Stimulated activated CD4-positive, alpha-beta T cell treated with anti-CD3 and anti-CD28 coated beads, Interleukin-1b, Interleukin-23, amount 100 ng/mL, for 4 hours (primary cell): ENCODE results near the gene GLIPR2.
"Not testable (repeated sequence)": the region's sequence is repeated elsewhere in the genome, so short reads cannot be mapped to it uniquely, and the experiment has no call there.

Experiments
- DNase-seq, 2 donors: peaks; one replicate each; pipeline ENCODE4 v3.0.0-alpha.2; 2020; ENCODE audit warnings: low read depth in 2 of 2

GLIPR2 gene

DNA sequence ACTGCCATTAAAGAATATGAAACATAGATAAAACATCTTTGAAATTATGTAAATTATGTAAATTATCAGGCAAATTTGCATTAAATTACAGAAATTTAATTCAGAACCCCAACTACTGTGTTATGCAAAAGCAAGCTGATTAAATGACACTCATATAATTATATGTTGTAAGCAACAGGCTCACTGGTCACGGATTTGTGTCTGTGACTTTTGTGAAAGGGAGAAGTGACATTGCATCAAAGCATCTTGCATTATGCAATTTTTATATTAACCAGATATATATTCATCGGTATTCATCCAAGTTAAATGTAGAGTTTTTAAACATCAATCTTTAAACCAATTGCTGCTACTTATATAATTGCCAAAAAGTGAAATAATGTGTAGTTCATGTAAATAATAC is 13.0 kb upstream of the GLIPR2 start:
- DNase-seq, result no peak

DNA sequence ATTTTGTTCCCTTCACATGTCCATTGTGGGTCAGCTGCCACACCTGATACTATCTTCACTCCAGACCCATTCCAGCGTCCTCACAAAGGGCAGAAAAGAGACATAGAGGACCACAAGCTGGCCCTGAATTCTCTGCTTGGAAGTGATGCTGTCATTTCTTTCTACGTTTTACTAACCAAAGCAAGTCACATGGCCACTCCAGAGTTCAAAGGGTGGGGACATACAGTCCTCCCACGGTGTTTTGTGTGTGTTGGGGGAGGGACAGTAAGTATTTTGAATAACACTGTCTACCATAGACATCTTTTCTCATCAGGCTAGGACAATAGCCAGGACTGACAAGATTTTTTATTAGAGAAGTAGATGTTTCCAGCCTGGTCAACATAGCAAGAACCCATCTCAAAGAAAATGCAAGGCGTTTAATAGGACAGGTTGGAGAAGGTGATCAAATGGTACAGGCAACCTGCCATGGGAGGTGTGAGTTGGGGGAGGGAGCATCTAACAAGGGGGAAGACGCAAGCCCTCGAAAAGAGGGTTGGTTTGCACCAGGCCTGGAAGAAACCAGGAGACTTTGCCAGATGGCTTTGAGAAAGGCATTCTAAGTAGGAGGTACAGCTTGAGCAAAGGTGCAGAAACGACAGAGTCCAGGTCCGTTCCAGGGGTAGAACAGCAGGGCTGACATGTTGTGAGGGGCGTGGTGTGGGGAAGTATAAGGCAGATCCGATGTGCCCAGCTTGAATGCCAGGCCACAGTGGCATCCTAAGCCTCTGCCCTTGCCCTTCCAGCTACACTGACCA is 11.3 kb upstream of the GLIPR2 start:
- no peak for DNase-seq

DNA sequence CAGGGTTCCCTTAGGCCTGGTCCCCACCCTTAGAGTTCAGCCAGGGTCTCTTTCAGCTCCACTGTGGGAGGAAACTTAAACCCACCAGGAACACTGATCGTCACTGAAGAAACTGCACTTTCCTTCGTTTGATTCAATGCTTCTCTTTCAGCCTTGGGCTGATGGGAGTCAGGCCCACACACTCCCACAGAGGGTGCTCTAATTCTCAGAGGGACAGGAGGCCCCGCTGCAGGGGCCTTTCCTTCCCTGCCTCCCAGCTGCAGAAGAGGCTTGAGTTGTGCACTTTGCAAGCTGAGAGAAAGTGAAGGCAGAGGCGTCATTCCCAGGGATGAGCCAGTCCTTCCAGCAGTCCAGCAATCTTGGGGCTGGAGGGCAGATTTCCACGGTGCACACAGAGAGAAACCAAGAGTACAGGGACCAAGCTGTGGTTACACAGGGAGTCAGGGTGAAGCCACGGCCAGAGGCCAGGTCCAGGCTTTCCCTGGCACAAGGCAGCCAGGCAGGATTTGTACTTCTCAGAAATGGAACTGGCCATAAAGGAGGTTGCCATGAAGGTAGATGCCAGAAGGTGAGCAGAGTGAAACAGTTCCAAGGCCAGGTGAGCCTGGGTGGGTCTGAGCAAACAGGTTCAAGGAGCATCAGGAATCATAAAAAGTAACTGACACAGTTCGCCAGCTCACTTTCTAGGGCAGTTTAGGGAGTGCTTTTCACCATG is 10.4 kb upstream of the GLIPR2 start:
- DNase-seq, result no peak

DNA sequence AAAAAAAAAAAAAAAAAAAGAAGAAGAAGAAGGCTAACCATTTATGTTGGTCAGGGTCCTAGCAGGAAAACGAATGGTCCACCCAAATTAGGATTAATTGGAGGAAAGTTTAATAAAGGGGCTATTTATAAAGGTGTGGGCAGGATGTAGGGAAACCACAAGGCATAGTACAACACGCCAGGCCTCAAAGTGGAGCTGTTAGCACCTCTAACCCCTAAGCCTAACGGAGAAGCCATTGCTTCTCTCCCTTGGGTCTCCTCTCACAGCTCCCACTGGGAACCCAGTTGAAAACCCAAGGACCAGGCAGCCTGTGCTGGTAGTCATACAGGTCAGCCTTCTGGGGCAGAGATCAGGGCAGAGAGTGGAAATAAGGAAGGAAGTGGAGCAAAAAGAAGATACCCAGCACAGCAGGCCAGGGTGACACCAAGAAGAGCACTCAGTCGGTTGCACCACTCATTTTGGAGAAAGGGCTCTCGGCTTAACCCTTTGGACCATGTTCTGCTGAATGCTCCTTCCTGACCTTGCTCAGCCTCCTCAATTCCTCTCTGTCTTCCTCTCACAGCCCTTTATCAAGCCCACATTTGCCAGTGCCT is 8.8 kb upstream of the GLIPR2 start:
- no peak for DNase-seq

DNA sequence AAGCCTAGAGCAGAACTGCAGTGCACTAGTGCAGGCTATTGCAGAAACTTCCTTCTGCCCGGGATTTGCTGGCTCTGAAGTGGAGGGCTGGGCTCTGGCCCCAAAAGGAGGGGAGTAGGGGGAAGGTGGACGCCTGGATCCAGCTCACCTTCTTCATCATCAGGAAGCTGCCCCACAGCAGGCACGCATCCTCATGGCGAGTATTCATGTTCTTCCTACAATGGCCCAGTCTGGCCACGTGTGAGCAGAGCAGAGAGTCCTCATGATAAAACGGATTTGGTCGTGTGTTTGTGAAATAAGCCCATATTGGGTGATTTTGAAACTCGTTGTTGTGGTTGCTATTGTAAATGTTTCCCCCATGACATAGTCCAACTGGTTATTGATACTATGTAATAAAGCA is 8.2 kb upstream of the GLIPR2 start:
- DNase-seq, result no peak

DNA sequence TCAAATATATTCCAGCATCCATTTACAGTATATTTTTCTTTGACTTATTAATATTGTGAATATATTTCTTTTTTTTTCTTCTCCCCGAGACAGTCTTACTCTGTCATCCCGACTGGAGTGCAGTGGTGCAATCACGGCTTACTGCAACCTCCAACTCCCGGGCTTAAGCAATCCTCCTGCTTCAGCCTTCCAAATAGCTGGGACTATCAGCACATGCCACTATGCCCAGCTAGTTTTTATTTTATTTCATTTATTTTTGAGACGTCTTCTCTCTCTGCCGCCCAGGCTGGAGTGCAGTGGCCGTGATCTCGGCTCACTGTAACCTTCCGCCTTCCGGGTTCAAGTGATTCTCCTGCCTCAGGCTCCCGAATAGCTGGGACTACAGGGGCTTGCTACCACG is 7.4 kb upstream of the GLIPR2 start:
- no peak for DNase-seq

DNA sequence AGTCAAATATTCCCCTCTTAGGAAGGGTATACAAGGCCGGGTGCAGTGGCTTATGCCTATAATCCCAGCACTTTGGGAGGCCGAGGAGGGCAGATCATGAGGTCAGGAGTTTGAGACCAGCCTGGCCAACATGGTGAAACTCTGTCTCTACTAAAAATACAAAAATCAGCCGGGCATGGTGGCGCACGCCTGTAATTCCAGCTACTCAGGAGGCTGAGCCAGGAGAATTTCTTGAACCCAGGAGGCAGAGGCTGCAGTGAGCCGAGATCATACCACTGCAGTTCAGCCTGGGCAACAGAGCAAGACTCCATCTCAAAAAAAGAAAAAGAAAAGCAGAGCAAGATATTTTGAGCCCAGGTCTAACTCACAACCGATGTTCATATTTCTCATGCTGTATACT is 4.9 kb upstream of the GLIPR2 start:
- not testable (repeated sequence) for DNase-seq

DNA sequence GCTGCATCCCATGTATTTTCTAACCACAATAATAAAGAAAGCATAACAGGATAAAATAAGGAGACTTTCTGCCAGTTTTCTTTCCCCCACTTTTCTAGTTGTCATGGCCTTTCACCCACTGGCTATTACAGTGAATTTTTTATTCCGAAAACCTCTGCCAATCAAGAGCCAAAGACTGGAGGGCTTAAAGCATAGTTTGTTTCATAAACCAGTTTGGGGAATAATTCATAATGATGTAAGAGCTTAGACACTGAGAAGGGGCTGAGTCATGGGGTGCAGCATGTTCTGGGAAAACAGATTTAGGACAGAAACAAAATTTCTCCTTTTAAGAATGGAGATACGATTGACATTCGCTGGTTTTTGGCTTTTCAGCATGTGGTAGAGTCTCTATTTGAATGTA is 4.4 kb upstream of the GLIPR2 start:
- no peak for DNase-seq

DNA sequence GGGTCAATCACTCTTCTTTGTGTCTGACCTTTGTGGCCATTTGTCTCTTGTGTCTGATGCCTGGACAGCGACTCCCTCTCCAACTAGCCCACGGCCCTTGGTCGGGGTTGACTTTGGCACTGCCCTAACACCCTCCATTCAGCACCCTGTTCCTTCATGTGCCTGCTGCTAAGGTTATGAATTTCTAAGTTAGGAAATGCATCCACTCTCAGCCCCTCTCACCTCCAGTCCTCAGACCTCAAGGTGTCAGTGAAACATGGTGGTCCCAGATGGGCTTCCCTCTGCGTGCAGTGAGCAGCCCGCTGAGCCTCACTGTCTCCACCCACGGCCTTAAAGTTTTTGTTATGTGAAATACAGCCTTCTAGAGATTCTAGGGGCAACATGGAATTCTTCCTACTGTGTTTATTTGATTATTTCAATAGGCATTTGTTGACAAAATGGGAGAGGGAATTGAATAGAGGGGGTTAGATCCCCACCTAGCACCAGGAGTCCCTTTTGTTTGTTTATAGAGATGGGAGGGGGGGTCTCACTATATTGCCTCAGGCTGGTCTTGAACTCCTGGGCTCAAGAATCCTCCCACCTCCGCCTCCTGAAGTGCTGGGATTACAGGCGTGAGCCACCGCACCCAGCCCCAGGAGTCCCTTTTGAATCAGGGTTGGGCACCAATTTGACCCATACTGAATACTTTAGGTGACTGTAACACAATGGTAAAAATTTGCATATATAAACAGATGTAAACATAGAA is 1.6 kb upstream of the GLIPR2 start:
- DNase-seq, result no peak

DNA sequence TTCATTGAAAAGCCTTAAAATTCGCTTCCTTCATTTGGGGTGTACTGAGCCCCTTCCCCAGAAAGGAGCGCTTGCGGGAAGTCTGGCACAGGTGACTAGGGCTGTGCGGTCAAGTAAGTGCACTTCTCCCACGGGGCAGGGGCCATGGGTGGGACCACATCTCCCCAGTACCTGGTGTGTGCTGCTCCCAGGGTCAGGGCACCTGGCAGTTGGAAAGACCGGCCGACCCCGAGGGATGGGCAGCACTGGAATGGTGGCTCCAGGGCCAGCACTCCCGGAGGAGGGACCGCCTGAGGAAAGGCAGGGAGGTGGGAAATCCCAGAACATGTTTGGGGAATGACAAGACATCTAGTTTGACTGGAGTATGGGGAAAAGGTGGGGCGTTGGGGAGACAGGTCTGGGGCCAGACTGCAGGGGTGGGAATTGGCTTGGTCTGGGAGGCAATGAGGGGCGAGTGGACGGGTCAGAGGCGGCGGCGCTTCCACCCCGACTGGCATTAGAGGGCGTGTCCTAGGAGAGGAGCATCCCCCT is 727 bp upstream of the GLIPR2 start:
- DNase-seq, result no peak

DNA sequence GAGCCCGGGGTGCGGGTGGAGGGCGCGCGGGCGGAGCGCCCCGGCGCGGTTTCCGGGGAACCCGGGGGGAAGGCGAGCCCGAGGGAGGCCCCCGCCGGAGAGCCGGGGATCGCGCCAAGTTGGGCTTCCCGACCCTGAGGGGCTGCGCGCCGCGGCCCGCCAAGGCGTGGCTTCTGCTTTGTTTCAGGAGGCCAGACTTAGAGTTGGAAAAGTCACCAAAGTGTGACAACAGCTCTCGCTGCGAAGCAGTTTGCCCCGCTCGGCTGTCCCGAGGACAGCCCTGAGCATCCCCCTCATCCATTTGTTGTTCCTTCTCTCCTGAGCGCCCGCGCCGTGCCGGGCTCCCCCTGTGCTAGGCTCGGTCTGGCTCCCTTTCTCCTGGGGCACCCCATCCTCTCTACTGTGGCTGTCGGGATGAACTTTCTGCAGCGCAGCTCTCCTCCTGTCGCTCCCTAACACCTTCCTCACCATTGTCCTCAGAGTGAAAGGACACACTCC is 410 bp downstream of the GLIPR2 start:
- no peak for DNase-seq

DNA sequence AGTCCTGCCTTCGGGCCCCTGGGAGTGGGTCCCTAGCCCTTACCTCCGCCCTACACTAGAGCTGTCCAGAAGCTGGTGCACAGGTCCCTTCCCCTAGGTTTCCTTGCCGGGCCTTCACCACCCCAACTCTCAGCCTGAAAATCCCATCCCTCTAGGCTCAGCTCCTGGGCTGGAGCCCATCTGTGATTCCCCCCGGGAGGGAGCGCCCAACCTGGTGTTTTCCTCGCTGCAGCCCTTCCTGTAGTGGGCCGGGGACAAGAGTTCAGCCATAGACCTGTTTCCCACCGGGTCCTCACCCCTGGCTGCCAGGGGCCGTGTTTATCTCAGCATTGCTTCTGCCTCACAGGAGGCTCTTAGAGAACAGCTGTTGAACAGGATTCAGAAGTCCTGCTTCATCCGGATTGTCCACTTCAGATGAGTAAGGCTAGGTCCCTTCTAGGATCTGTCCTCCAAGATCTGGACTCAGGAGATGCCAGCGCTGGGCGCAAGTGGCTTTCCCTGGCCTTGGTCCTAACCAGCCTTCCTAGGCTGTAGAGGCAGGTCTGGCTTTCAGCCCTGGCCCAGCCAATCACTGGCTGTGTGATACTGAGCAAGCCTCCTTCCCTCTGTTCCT is 965 bp downstream of the GLIPR2 start:
- no peak for DNase-seq

DNA sequence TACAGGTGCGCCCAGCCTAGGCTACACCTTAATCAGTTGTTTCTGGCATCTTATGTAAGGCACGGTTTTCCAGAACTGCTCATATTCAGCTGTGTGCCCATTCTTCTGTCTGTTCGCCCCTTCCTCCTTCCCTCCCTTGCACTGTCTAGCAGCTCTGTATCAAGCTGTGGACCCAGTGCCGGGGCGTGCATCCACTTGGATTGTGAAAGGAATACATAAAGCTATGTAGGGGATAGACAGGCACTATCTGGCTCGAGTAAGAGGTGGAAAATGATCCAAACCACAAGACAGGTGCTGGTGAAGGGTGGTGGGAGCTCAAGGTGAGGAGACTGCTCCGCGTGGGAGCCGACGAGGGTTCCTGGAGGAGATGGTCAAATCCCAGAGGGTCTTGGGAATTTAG is 2.0 kb downstream of the GLIPR2 start:
- no peak for DNase-seq

DNA sequence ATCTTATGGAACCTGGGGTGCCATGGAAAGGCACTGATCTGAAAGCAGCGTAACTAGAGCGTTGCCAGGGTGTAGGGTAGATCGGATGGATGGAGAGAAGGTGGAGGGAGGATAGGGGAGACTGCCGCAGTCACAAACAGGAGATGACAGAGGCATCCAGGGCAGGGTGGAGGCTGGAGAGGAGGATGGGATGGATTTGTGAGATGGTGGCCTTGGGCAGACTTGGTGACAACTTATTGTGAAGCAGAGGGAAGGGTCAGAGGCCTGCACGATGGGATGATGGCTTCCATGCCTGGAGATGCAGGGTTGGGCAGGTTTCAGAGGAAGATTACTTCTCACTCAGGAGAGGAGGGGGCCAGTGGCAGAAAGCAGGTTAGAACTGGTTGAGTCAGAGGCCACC is 2.4 kb downstream of the GLIPR2 start:
- no peak for DNase-seq

DNA sequence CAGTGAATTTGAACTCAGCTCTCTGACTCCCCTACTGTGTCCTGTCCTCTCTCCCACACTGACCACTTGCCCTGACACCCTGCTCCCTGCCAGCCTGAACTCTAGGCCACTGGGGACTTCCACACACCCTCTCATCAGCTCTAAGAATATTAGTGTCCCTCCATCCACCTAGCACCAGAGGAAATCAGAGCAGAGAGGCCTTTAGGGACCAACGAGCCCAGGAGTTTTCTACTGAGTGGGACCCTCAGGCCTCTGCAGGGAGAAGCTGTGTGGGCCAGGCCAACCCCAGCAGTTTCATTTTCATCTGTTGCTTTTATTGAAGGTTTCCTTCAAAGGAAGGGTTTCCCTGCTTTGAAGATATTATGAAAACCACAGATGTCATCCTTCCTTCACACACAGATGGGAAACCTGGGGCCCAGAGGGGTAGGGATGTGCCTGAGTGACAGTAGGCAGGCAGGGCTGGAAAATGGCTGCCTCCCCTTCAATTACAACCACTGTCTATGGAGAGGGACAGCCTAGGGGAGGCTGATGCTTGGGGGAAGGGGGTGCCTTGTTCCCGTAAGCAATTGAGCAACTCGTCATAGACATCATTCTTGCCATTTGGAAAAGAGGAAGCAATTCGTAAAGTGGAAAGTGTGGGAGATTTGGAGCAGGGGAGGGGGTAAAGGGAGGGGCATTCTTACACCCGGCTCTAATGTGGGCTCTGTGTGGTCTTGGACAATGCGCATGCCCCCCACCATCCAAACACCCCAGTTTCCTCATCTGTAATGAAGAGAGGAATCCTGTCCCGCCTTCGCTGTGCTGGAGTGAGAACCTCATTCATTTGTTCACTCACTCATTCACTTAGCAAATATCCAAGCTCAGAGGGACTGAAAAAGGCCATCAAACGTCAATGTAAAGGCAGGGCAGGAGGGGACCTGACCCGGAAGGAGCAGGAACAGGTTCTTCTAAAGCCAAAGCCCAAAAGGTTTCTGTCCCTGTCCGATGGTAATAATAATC is 3.9 kb downstream of the GLIPR2 start:
- no peak for DNase-seq

DNA sequence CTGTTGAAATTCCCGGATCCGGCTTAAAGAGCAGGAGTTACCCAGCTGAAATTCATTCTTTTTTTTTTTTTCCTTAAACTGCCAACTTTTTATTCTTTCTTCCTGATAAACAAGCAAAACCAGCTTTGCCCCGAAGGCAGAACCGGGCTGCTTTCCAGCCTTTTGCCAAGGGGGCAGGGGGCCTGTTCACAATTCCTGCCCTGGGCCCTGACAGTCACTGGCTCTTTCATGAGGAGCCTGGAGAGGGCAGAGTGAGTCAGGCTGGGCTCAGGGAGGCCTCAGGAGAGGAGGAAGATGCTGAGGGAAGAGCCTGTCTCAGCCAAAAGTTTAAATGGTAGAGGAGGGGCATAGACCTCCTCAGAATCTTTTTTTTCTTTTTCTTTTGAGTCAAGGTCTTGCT is 4.8 kb downstream of the GLIPR2 start:
- no peak for DNase-seq

DNA sequence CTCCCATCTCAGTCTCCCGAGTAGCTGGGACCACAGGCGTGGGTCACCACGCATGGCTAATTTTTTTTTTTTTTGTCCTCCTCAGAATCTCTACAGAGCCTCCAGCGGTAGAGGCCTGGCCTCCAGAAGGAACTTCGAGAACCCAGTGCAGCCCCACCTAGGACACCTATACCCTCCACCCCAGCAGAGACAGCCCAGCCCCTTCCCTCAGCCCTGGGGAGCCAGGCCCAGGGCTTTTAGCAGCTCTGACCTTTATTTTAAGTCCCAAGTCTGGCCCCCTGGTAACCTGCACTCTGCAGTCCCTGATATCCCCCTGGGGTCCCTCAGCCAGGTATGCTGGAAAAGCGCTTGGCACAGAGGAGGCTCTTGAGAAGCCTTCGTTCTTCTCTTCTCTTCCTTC is 5.2 kb downstream of the GLIPR2 start:
- no peak for DNase-seq

DNA sequence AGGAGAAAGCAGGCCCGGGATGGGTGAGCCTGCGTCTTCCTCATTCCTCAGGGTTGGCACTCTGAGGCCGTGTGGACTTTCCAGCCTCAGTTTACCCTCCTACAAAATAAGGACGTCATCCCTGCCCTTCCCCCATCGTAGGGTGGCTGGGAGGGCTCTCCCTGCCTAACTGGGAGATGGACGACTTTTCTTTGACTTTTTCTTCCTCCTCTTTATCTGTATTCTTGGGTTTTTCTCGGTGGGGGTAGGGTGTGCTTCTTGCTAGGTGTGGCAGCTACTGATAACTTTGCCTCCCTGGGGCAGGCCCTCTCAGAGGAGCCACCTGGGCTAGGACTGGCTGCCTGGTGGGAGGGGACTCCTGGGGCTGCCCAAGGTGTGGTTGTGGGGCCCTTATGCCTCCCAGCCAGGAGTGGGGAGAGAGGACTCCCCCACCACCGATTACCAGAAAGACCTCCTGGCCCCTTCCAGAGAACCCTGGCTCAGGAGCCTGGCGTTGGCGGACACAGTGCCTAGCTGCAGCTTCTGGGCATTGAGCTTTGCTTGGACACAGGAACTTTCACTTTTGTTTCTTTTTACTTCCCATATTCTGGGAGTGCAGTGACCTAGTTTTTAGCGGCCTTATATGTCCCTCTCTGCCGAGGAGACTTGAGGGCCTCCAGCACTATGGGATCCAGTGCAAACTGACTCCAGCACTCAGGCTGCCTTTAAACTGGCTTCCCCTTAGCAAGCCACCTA is 6.1 kb downstream of the GLIPR2 start:
- no peak for DNase-seq

DNA sequence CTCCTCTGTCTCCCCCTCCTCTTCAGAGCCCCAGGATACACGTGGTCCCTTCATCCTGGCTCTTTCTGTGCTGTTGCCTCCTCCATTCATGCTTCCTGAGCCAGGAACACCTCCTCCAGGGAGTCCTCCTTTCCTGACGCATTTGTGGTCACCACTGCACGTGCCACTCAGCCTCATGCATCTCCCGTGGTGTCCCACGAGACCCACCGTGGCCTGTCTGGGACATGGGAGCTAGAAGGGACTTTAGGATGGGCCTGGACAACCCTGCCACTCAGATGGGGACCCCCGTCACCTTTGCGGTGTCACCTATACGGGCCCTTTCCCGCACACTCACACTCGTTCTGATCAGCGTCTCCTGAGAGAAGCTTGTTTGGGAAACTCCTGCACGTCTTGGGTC is 6.7 kb downstream of the GLIPR2 start:
- DNase-seq, result no peak
